ENCODE measurements around the gene PARP6. TPM values are rescaled to one million over a fixed set of nuclear protein-coding genes. Genes with fewer than 3 reads are reported as not detected.

Gene PARP6
- polyA plus RNA-seq, 1 donor from 2014 or later: 218 TPM

GRCh38 chr15:72315706-72316370 is 43.5 kb upstream of the PARP6 start (continued):
- TF ChIP-seq CTCF (IDR thresholded peaks at IDR 0.05; ENCODE audit: poor library complexity, severe bottlenecking): no peak

GRCh38 chr15:72313881-72314280 is 41.5 kb upstream of the PARP6 start:
- no peaks in the 10 kb centered on the region for H4K20me1 ChIP-seq (ENCODE audit: insufficient read depth)
- no peak for TF ChIP-seq RAD21 (conservative IDR thresholded peaks at IDR 0.05)
- no peak overlapping the region for H3K4me2 ChIP-seq (ENCODE audit: low read length)
- H3K9ac ChIP-seq (ENCODE audit: low read length): no peak overlapping the region
- H3K27ac ChIP-seq (ENCODE audit: low read length): no peak overlapping the region
- H3K36me3 ChIP-seq (ENCODE audit: insufficient read depth, low read length): no peaks in the 10 kb centered on the region
- no peak overlapping the region for H3K4me3 ChIP-seq (ENCODE audit: low read length)
- H3K27me3 ChIP-seq (ENCODE audit: insufficient read depth, low read depth, low read length): no peaks in the 10 kb centered on the region
- H3F3A ChIP-seq (ENCODE audit: insufficient read depth, low read length, poor library complexity, severe bottlenecking): no peaks in the 10 kb centered on the region
- H3K9me2 ChIP-seq (ENCODE audit: insufficient read depth, low read length): no peaks in the 10 kb centered on the region
- no peaks in the 10 kb centered on the region for H3K9me3 ChIP-seq (ENCODE audit: low read length)
- H3K79me2 ChIP-seq (replicated peaks; ENCODE audit: insufficient read depth, low read length): peaks cover 4% of the 10 kb centered on the region
- no peak overlapping the region for H2AFZ ChIP-seq (ENCODE audit: low read depth, low read length)

DNA sequence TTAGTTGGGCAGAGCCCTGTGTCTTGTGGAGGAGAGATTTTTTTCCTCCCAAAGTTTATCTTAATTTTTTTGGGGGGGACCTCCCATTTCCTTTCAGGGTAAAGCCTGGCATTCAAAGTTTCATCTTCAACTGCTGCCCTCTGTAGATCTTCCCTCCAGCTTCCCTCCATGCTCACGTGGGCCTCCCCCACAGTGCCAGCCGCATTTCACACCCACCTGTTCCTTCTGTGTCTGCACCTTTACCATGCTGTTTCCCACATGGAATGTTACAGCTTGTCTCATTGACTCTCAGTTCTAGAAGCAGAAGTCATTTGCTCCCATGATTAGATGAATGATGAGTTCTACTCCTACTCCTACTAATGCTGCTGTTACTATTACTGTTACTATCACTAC is 41.1 kb upstream of the PARP6 start:
- Histone ChIP-seq H2AFZ (ENCODE audit: low read depth, low read length) (no peak overlapping the region), H3K27me3 (ENCODE audit: insufficient read depth, low read depth, low read length) (no peaks in the 10 kb centered on the region), H3K9ac (ENCODE audit: low read length) (no peak overlapping the region), H3F3A (ENCODE audit: insufficient read depth, low read length, poor library complexity, severe bottlenecking) (no peaks in the 10 kb centered on the region), H3K27ac (ENCODE audit: low read length) (no peak overlapping the region), H3K4me2 (ENCODE audit: low read length) (no peak overlapping the region), H3K9me2 (ENCODE audit: insufficient read depth, low read length) (no peaks in the 10 kb centered on the region), H4K20me1 (ENCODE audit: insufficient read depth) (no peaks in the 10 kb centered on the region), H3K79me2 (replicated peaks; ENCODE audit: insufficient read depth, low read length) (peaks cover 4% of the 10 kb centered on the region), H3K9me3 (ENCODE audit: low read length) (no peaks in the 10 kb centered on the region), H3K36me3 (ENCODE audit: insufficient read depth, low read length) (no peaks in the 10 kb centered on the region), H3K4me3 (ENCODE audit: low read length) (no peak overlapping the region)
- TF ChIP-seq MXI1 (conservative IDR thresholded peaks at IDR 0.05; ENCODE audit: poor library complexity, severe bottlenecking) (no peak), TAF1 (IDR thresholded peaks at IDR 0.05; ENCODE audit: low read depth) (no peak), POLR2AphosphoS5 (IDR thresholded peaks at IDR 0.05) (no peak)
- TF ChIP-seq, protein P1, sequence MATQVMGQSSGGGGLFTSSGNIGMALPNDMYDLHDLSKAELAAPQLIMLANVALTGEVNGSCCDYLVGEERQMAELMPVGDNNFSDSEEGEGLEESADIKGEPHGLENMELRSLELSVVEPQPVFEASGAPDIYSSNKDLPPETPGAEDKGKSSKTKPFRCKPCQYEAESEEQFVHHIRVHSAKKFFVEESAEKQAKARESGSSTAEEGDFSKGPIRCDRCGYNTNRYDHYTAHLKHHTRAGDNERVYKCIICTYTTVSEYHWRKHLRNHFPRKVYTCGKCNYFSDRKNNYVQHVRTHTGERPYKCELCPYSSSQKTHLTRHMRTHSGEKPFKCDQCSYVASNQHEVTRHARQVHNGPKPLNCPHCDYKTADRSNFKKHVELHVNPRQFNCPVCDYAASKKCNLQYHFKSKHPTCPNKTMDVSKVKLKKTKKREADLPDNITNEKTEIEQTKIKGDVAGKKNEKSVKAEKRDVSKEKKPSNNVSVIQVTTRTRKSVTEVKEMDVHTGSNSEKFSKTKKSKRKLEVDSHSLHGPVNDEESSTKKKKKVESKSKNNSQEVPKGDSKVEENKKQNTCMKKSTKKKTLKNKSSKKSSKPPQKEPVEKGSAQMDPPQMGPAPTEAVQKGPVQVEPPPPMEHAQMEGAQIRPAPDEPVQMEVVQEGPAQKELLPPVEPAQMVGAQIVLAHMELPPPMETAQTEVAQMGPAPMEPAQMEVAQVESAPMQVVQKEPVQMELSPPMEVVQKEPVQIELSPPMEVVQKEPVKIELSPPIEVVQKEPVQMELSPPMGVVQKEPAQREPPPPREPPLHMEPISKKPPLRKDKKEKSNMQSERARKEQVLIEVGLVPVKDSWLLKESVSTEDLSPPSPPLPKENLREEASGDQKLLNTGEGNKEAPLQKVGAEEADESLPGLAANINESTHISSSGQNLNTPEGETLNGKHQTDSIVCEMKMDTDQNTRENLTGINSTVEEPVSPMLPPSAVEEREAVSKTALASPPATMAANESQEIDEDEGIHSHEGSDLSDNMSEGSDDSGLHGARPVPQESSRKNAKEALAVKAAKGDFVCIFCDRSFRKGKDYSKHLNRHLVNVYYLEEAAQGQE (IDR thresholded peaks at IDR 0.05; ENCODE audit: borderline replicate concordance): no peak

Measured in neural cell (in vitro differentiated cells).